Type B pancreatic cell (in vitro differentiated cells): Measurements from ENCODE around the gene TMUB1. TPM values are rescaled to one million over a fixed set of nuclear protein-coding genes. Genes with fewer than 3 reads are reported as not detected.
A peak's percentile ranks its signal among the peaks of the same experiment; 100 is the strongest.

ENCODE experiments used
- DNase-seq: peaks from one replicate; pipeline ENCODE4 v3.0.0; 2021; ENCODE audit warnings: mixed read lengths; ENCODE audit not compliant: unreplicated experiment; ENCODE audit errors: extremely low spot score
- H3K27ac Mint-ChIP-seq: 2 replicates; pipeline ENCODE4 v1.8.0; 2021; ENCODE audit warnings: mild to moderate bottlenecking, mixed read lengths
- H3K27me3 Mint-ChIP-seq: 2 replicates; pipeline ENCODE4 v1.8.0; 2021; ENCODE audit warnings: mixed read lengths
- H3K36me3 Mint-ChIP-seq: 2 replicates; pipeline ENCODE4 v1.8.0; 2021; ENCODE audit warnings: mixed read lengths
- H3K4me1 Mint-ChIP-seq: one replicate; pipeline ENCODE4 v1.8.0; 2021; ENCODE audit warnings: mixed read lengths; ENCODE audit not compliant: unreplicated experiment
- H3K4me3 Mint-ChIP-seq: 2 replicates; pipeline ENCODE4 v1.8.0; 2021; ENCODE audit warnings: mild to moderate bottlenecking, mixed read lengths
- H3K9me3 Mint-ChIP-seq: 2 replicates; pipeline ENCODE4 v1.8.0; 2021; ENCODE audit warnings: mixed read lengths
- total RNA-seq: library from RNA; stranded (reverse); gene quantifications from 2 replicates; pipeline ENCODE4 v1.2.1, GENCODE V29; 2021; ENCODE audit warnings: low replicate concordance
- TF ChIP-seq, protein P1 (sequence below): fragments of 200-600 bp; sonication (generic); conservative IDR thresholded peaks from 2 replicates; pipeline ENCODE4 v1.5.0; 2021; ENCODE audit warnings: antibody characterized with exemption, mild to moderate bottlenecking

Gene TMUB1
- total RNA-seq, 1 donor from 2014 or later: 37.9 TPM

DNA sequence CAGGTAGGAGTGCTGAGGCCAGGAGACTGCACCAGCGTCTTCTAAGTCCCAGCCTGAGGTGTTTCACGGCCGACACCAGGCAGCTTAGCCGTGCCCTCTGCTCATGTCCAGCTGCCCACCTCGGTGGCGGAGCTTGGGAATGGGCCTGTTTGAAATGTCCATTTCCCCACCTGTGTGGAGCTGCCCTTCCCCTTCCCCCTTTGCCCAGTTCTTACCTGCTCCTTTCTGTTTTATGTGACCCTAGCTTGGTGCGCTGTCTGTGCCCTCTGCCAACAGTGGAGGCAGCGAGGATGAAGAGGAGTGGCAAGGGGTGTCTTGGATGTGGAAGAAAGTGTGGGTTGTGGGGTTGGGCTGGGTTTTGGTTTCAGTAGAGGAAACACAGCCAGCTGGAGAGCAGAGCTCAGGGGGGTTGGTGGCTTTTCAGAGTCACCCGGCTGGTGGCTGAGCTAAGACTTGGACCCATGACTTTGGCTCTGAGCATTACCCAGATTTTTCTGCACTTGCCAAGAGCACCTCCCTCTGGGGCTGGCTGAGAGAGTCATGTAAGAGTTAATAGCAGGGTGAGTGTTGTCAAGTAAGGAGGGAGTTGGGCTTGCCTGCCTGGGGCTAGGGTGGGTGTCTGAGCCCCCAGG lies 46.8 kb upstream of the TMUB1 start:
- H3K27me3 Mint-ChIP-seq: no peaks in the 10 kb centered on the region
- no peak for DNase-seq
- TF ChIP-seq, protein P1, sequence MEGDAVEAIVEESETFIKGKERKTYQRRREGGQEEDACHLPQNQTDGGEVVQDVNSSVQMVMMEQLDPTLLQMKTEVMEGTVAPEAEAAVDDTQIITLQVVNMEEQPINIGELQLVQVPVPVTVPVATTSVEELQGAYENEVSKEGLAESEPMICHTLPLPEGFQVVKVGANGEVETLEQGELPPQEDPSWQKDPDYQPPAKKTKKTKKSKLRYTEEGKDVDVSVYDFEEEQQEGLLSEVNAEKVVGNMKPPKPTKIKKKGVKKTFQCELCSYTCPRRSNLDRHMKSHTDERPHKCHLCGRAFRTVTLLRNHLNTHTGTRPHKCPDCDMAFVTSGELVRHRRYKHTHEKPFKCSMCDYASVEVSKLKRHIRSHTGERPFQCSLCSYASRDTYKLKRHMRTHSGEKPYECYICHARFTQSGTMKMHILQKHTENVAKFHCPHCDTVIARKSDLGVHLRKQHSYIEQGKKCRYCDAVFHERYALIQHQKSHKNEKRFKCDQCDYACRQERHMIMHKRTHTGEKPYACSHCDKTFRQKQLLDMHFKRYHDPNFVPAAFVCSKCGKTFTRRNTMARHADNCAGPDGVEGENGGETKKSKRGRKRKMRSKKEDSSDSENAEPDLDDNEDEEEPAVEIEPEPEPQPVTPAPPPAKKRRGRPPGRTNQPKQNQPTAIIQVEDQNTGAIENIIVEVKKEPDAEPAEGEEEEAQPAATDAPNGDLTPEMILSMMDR: no peak
- peaks cover 14% of the 10 kb centered on the region for H3K4me1 Mint-ChIP-seq
- no peak overlapping the region for H3K4me3 Mint-ChIP-seq
- H3K9me3 Mint-ChIP-seq: no peaks in the 10 kb centered on the region
- peaks cover 3% of the 10 kb centered on the region for H3K36me3 Mint-ChIP-seq
- no peak overlapping the region for H3K27ac Mint-ChIP-seq

DNA sequence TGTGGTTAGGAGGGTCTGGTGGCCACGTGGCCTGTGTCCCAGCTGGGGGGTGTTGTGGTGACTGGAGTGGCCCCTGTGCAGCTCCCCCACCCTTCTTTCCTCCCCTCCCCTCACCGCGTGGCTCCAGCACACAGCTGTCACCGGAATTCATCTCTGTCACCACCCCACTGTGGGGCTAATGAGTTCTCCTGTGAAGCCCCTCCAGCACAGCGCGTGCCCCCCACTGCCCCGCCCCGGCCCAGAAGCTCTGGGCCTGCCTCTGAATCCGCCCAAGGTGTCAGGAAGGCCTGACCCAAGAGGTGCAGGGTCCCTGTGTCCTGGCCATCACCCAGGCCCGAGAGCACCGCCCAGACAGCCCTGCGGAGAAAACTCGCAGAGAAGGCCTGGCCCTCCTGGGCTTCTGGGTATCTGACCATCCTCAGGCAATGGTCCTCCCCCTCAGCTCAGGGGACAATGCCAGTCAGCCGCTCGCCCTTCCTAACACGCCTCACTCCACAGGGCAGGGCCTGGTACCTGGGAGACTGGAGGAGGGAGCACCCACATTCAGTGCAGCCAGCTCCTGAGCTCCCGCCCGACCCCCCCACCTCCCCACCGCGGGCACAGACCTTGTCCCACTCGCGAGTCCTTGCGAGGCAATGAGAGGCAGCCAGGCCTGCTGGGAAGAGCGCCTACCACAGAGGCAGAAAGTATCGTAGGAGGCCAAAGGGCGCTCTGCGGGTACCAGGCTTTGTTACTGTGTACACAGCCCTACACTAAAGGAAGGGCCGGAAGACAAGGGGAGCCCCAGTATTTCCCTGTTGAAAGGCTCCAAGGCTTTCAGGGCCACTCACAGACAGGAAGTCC lies 46.0 kb upstream of the TMUB1 start:
- no peak overlapping the region for H3K27ac Mint-ChIP-seq
- H3K4me1 Mint-ChIP-seq: peaks cover 18% of the 10 kb centered on the region
- DNase-seq: no peak
- H3K9me3 Mint-ChIP-seq: no peaks in the 10 kb centered on the region
- TF ChIP-seq, protein P1: no peak
- H3K27me3 Mint-ChIP-seq: no peaks in the 10 kb centered on the region
- H3K4me3 Mint-ChIP-seq: no peak overlapping the region
- peaks cover 3% of the 10 kb centered on the region for H3K36me3 Mint-ChIP-seq

DNA sequence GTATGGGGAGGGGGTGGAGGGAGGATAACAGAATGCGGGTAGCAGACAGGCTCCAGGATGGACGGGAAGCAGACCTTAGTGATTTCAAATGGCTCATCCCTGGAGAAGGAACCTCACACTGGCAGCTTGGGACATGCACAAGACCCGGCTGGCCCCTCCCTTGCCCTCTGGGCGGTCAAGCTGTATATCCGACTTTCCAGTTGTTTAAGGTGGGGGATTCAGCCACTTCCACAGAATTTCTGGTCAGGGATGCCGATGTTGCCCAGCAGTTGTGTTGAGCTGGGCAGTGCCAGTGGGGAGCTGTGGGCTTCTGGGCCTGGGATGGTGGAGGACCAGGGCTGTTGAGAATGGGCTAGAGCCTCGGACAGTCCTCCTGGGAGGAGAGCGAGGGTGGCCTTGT lies 45.4 kb upstream of the TMUB1 start:
- TF ChIP-seq, protein P1: no peak
- Mint-ChIP-seq H3K27me3 (peaks cover 3% of the 10 kb centered on the region), H3K4me3 (peak overlapping the region; percentile 22), H3K27ac (no peak overlapping the region), H3K36me3 (peaks cover 8% of the 10 kb centered on the region), H3K4me1 (peaks cover 24% of the 10 kb centered on the region), H3K9me3 (no peaks in the 10 kb centered on the region)
- DNase-seq: no peak

DNA sequence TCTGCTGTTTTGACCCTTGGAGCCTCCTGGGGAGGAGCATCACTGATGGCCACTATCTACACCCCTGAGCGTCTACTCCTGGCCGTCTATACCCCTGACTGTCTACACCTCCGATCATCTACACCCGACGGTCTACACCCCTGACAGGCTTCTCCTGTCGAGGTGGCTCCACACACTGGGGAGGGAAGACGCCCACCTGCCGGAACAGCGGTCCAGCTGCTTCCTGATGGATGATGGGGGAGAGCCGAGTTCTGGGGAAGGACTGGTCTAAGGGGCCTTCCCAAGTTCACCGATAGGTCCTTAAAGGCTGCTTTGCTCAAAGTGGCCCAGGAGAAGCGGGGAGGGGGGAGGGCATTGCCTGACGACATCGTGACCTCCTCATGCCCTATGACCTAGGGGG lies 44.9 kb upstream of the TMUB1 start:
- peak overlapping the region; percentile 15 for H3K27ac Mint-ChIP-seq
- H3K4me3 Mint-ChIP-seq: peak overlapping the region; percentile 48
- peaks cover 3% of the 10 kb centered on the region for H3K27me3 Mint-ChIP-seq

GRCh38 chr7:151126491-151127137 lies 43.3 kb upstream of the TMUB1 start:
- Mint-ChIP-seq H3K36me3 (peaks cover 7% of the 10 kb centered on the region), H3K9me3 (no peaks in the 10 kb centered on the region), H3K27ac (no peak overlapping the region), H3K4me1 (peaks cover 21% of the 10 kb centered on the region), H3K27me3 (peaks cover 3% of the 10 kb centered on the region), H3K4me3 (peak overlapping the region; percentile 67)
- no peak for DNase-seq
- TF ChIP-seq, protein P1: no peak

More for the DNA sequence above, 44.9 kb upstream of the TMUB1 start:
- Mint-ChIP-seq H3K9me3 (no peaks in the 10 kb centered on the region), H3K4me1 (peaks cover 25% of the 10 kb centered on the region), H3K36me3 (peaks cover 8% of the 10 kb centered on the region)
- TF ChIP-seq, protein P1: no peak
- no peak for DNase-seq
